Prostate gland (tissue), 2 donors: ENCODE data around the gene SETD2. TPM values are rescaled to one million over a fixed set of nuclear protein-coding genes. Genes with fewer than 3 reads are reported as not detected.
A peak's percentile ranks its signal among the peaks of the same experiment; 100 is the strongest.

Source experiments
- DNase-seq: peaks from one replicate; pipeline ENCODE4 v3.0.0-alpha.2; 2019; ENCODE audit warnings: low spot score
- H3K27ac ChIP-seq, 2 donors: fragments of 200-600 bp; sonication (generic); 2 replicates each; pipeline ENCODE4 v1.5.1; 2017 to 2019
- H3K27me3 ChIP-seq: fragments of 200-600 bp; sonication (generic); replicated peaks from 2 replicates; pipeline ENCODE4 v1.5.1; 2019; ENCODE audit not compliant: insufficient read depth
- H3K36me3 ChIP-seq, 2 donors: fragments of 200-600 bp; sonication (generic); 1 replicate in 1 of 2; 2 replicates in 1 of 2; pipeline versions ENCODE4 v1.5.1 to v1.8.1; 2017 to 2019
- H3K4me1 ChIP-seq: fragments of 200-600 bp; sonication (generic); replicated peaks from 2 replicates; pipeline ENCODE4 v1.5.1; 2019
- H3K4me3 ChIP-seq, 2 donors: fragments of 200-600 bp; sonication (generic); 2 replicates each; pipeline ENCODE4 v1.5.1; 2017 to 2019
- H3K9me3 ChIP-seq: fragments of 200-600 bp; sonication (generic); 2 replicates; pipeline ENCODE4 v1.5.1; 2017
- POLR2A ChIP-seq: fragments of 450-650 bp; IDR thresholded peaks from one replicate; pipeline ENCODE4 v1.6.1; 2016; ENCODE audit warnings: antibody characterized with exemption, mild to moderate bottlenecking
- POLR2AphosphoS5 ChIP-seq: sonication (generic); formaldehyde crosslinking; IDR thresholded peaks from one replicate; pipeline ENCODE4 v1.6.1; 2017; ENCODE audit warnings: antibody characterized with exemption
- WGBS: methylation state at CpG from one replicate; pipeline ENCODE4 v1.1.5; 2018; 5-methylcytosine and 5-hydroxymethylcytosine counted together
- intact Hi-C: fragments of 100-400 bp; cut with DNase I; formaldehyde crosslinking; loops from one replicate; pipeline ENCODE4 v1.14.2; 2022
- total RNA-seq, 2 donors: library from RNA; depleted of rRNA; stranded (reverse); fragments of >200 nt; gene quantifications; one replicate each; pipeline ENCODE4 v1.1.0, GENCODE V29; 2016
- TF ChIP-seq, protein P1 (sequence below), 4 experiments: fragments of 200-600 bp in 2 of 4; fragments of 450-650 bp in 2 of 4; sonication (generic) in 2 of 4; IDR thresholded peaks; 1 replicate in 3 of 4; 2 replicates in 1 of 4; pipeline ENCODE4 v1.5.1; 2016 to 2019; ENCODE audit warnings: antibody characterized with exemption in 4 of 4, mild to moderate bottlenecking in 2 of 4, moderate library complexity in 2 of 4

SETD2 gene
- total RNA-seq, 2 donors from 2014 or later, result 49.8 to 56.2 TPM

DNA sequence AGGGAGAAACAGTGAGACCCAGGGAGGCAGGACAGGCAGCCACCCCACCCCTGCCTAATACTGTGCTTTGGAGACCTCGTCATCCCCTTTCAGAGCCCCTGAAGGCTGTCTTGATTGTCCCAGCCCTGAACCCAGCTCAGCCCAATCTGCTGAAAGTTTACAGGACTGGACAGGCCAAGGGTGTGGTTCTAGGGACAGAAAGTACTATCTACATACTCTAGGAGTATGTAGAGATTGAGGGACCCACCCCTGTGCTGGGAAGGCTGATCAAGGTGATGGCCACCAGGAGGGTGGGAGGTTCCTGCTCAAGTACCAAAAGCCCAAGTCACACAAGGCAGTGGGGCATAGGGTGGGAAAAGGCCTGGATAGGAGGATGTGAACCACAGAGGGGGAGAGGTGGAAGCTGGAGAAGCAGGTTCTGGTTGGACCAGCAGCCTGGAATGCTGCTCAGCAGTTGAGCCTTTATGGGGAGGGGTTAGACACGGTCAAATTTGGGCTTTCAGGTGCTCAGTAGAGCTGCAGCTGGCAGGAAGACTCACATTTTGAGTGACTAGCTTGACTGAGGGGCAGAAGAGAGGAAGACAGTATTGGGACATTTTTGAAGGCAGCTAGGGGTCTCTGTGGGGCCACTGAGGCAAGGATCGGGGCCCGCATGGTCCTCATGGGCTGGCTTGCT is 177.7 kb downstream of the SETD2 start:
- H3K4me1 ChIP-seq, result peaks cover 13% of the 10 kb centered on the region
- no peak overlapping the region for H3K27ac ChIP-seq
- 88% methylated on average over 4 of the region's 4 CpGs for whole genome bisulfite sequencing

GRCh38 chr3:46985588-46985987 is 178.3 kb downstream of the SETD2 start:
- H3K9me3 ChIP-seq, result no peaks in the 10 kb centered on the region
- intact Hi-C loops, result no loop called here
- H3K27ac ChIP-seq, result no peak overlapping the region
- 90% methylated on average over 4 of the region's 5 CpGs for WGBS
- DNase-seq, result no peak
- peaks cover 13% of the 10 kb centered on the region for H3K4me1 ChIP-seq
- H3K4me3 ChIP-seq, result no peak overlapping the region
- H3K27me3 ChIP-seq, result no peaks in the 10 kb centered on the region
- TF ChIP-seq POLR2AphosphoS5 (no peak), POLR2A (no peak)
- TF ChIP-seq, protein P1, sequence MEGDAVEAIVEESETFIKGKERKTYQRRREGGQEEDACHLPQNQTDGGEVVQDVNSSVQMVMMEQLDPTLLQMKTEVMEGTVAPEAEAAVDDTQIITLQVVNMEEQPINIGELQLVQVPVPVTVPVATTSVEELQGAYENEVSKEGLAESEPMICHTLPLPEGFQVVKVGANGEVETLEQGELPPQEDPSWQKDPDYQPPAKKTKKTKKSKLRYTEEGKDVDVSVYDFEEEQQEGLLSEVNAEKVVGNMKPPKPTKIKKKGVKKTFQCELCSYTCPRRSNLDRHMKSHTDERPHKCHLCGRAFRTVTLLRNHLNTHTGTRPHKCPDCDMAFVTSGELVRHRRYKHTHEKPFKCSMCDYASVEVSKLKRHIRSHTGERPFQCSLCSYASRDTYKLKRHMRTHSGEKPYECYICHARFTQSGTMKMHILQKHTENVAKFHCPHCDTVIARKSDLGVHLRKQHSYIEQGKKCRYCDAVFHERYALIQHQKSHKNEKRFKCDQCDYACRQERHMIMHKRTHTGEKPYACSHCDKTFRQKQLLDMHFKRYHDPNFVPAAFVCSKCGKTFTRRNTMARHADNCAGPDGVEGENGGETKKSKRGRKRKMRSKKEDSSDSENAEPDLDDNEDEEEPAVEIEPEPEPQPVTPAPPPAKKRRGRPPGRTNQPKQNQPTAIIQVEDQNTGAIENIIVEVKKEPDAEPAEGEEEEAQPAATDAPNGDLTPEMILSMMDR (IDR thresholded peaks at IDR 0.05), result no peak
- no peaks in the 10 kb centered on the region for H3K36me3 ChIP-seq

More for the DNA sequence above, 177.7 kb downstream of the SETD2 start:
- no peaks in the 10 kb centered on the region for H3K27me3 ChIP-seq
- H3K36me3 ChIP-seq, result no peaks in the 10 kb centered on the region
- intact Hi-C loops, result no loop called here
- DNase-seq, result no peak
- TF ChIP-seq POLR2AphosphoS5 (no peak), POLR2A (no peak)
- TF ChIP-seq, protein P1 (IDR thresholded peaks at IDR 0.05), result no peak
- H3K4me3 ChIP-seq, result no peak overlapping the region
- no peaks in the 10 kb centered on the region for H3K9me3 ChIP-seq

DNA sequence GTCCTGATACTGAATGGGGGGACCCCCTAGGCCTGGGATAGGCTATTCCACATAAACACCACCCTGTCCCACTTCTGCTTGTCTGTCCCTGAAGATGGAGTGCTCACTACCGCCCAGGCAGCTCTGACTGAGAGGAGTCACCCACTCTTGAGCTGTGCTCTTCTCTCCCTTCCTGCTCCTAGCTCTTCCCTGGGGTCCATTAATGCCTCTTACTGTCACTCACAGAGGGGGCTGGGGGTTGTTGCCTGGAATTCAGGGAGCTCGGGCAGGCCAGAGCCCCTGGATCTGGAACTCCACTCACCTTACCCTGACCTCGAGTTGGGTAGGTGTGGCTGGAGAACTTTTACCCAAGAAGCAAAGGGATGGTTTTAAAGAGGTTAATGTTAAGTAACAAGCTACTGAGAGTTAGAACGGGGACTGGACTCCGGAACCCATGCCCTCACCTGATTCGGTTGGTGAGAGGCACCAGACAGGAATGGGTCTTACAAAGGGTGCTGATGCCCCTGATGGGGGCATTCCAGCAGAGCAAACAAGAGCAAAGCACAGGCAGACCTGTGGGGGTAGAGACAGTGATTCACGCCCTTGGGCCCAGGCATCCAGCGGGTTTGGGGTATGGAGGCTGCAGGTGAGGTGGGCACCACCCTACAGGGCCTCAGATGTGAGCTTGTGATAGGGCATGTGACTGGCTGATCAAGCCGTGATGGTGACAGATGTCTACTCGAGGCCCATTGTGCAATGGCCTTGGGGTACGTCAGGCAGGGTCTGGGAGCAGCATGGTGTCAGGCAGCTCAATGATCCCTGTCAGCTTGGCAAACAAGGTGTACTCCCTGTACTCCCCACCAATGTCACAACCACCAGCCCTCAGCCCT is 179.1 kb downstream of the SETD2 start:
- no peak overlapping the region for H3K27ac ChIP-seq
- intact Hi-C loops, result no loop called here
- 85% methylated on average over 11 of the region's 11 CpGs for WGBS
- H3K36me3 ChIP-seq, result no peaks in the 10 kb centered on the region
- H3K4me3 ChIP-seq, result no peak overlapping the region
- no peaks in the 10 kb centered on the region for H3K9me3 ChIP-seq
- no peaks in the 10 kb centered on the region for H3K27me3 ChIP-seq
- H3K4me1 ChIP-seq, result peaks cover 13% of the 10 kb centered on the region
- no peak for TF ChIP-seq POLR2A
- TF ChIP-seq, protein P1 (IDR thresholded peaks at IDR 0.05), result no peak
- no peak for DNase-seq

DNA sequence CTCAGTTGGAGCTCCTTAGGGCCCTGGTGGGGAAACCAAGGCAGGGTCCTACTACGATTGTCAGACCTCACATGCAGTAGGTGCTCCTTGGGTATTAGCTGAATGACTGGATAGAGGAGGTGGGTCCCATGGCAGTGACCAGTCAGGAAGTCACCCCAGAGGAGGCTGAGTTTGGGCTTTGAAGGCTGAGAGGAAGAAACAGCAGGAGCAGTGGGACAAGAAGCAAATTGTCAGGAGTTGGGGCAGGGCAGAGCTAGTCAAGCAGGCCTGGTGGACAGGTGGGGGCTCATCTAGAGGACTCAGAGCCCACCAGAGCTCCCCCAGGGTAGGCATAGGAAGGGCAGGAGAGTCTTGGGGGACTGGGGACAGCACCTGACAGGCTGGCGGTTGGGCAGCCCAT is 181.4 kb downstream of the SETD2 start:
- no peaks in the 10 kb centered on the region for H3K36me3 ChIP-seq
- H3K27me3 ChIP-seq, result no peaks in the 10 kb centered on the region
- TF ChIP-seq POLR2AphosphoS5, result no peak
- no peak for TF ChIP-seq POLR2A
- TF ChIP-seq, protein P1 (IDR thresholded peaks at IDR 0.05), result no peak
- H3K4me3 ChIP-seq, result no peak overlapping the region
- intact Hi-C loops, result no loop called here
- H3K9me3 ChIP-seq, result no peaks in the 10 kb centered on the region
- WGBS, result 43% methylated on average over 2 of the region's 2 CpGs
- peaks cover 13% of the 10 kb centered on the region for H3K4me1 ChIP-seq
- DNase-seq, result no peak
- peak overlapping the region; percentile 70 to 90 for H3K27ac ChIP-seq
